GM21528 (cell line): ENCODE results near the gene APOA5.
"Not testable (repeated sequence)": the region's sequence is repeated elsewhere in the genome, so short reads cannot be mapped to it uniquely, and the experiment has no call there.

ENCODE experiments used
- ATAC-seq: cut with Tn5 transposase; IDR thresholded peaks from one replicate; pipeline ENCODE4 v1.9.1; 2021; ENCODE audit warnings: mild to moderate bottlenecking, moderate library complexity; ENCODE audit not compliant: unreplicated experiment, low FRiP score

The APOA5 gene

GRCh38 chr11:116776522-116776984, 15.1 kb downstream of the APOA5 start:
- ATAC-seq: no peak

- ATAC-seq: no peak
These were observed 15.7 kb downstream of the APOA5 start for GRCh38 chr11:116775975-116776374.

GRCh38 chr11:116774661-116775060, 17.0 kb downstream of the APOA5 start:
- ATAC-seq: no peak

- peak; percentile 42 for ATAC-seq
These were observed 18.2 kb downstream of the APOA5 start for GRCh38 chr11:116773203-116774097.

- peak; percentile 88 for ATAC-seq
These were observed 19.1 kb downstream of the APOA5 start, which contains the start of gene BUD13 for GRCh38 chr11:116772443-116773202. Gene BUD13, minus strand, starts transcription at chr11:116772987. Its CDS starts 23 bp downstream, at chr11:116772964.

- ATAC-seq: no peak
These were observed 19.7 kb downstream of the APOA5 start for GRCh38 chr11:116771935-116772334.

- ATAC-seq: no peak
These were observed 29.5 kb downstream of the APOA5 start for GRCh38 chr11:116762132-116762531.

- ATAC-seq: not testable (repeated sequence)
These were observed 35.6 kb downstream of the APOA5 start for GRCh38 chr11:116756044-116756443.

GRCh38 chr11:116750070-116750718, 41.5 kb downstream of the APOA5 start:
- no peak for ATAC-seq

- ATAC-seq: no peak
These were observed 49.6 kb downstream of the APOA5 start for GRCh38 chr11:116742104-116742503.

- ATAC-seq: no peak
These were observed 50.9 kb downstream of the APOA5 start for GRCh38 chr11:116740741-116741140.
